Measurements from ENCODE around the gene SP1.
"Not testable (repeated sequence)": the region's sequence is repeated elsewhere in the genome, so short reads cannot be mapped to it uniquely, and the experiment has no call there.

Gene SP1

DNA sequence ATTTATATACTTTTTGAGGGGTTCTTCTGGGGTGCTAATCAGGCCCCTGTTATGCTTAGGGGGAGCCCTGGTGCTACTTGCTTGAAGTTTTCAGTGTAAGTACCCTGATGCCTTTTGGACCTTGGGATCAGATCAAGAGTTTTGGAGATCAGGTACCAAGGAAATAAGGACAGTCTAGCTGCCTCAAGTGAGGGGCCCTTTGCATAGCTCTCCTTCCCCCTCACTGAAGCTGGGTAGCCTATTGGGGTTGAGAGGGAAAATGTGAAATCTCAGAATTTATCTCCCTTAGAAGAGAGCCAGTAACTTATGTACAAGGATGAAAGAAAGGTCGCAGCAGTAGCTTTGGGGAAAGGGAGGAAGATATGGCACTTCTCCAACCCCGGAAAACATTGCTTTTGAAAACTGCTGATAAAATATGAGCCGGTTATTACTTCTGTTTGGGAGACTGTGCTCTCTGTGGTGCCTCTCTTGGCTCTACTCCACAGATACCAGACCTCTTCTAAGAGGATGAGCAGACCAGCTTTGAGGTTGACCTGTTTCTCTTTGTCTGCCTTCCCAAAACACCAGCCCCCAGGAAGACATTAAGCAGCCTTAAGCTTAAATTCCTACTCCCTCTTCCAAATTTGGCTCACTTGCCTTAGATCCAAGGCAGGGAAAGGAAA, 34.9 kb downstream of the SP1 start:
- Histone ChIP-seq H3K9me2 (replicated peaks; ENCODE audit: insufficient read depth, low read length) (no peaks in the 10 kb centered on the region), H4K20me1 (ENCODE audit: low read depth, low read length) (no peaks in the 10 kb centered on the region), H3F3A (ENCODE audit: insufficient read depth) (0 out of 2 replicates have a peak, but pooled peaks cover 8% of the 10 kb centered on the region), H3K27ac (ENCODE audit: low read depth, low read length) (no peak overlapping the region), H3K9ac (ENCODE audit: low read length) (no peak overlapping the region), H3K9me3 (ENCODE audit: insufficient read depth, low read length) (no peaks in the 10 kb centered on the region), H3K4me2 (ENCODE audit: low read depth, low read length, poor library complexity, severe bottlenecking) (no peak overlapping the region), H3K79me2 (ENCODE audit: insufficient read depth, low read length) (no peaks in the 10 kb centered on the region), H3K4me3 (ENCODE audit: insufficient read depth, low read length, poor library complexity, severe bottlenecking) (no peak overlapping the region), H3K36me3 (ENCODE audit: low read length) (peaks cover 16% of the 10 kb centered on the region; the same call in 1 of the 2 replicates), H3K27me3 (ENCODE audit: low read length) (no peaks in the 10 kb centered on the region), H2AFZ (ENCODE audit: low read depth, low read length, severe bottlenecking) (no peak overlapping the region)
- no peak for TF ChIP-seq EZH2phosphoT487 (conservative IDR thresholded peaks at IDR 0.05; ENCODE audit: low read length)
- TF ChIP-seq, protein P1, sequence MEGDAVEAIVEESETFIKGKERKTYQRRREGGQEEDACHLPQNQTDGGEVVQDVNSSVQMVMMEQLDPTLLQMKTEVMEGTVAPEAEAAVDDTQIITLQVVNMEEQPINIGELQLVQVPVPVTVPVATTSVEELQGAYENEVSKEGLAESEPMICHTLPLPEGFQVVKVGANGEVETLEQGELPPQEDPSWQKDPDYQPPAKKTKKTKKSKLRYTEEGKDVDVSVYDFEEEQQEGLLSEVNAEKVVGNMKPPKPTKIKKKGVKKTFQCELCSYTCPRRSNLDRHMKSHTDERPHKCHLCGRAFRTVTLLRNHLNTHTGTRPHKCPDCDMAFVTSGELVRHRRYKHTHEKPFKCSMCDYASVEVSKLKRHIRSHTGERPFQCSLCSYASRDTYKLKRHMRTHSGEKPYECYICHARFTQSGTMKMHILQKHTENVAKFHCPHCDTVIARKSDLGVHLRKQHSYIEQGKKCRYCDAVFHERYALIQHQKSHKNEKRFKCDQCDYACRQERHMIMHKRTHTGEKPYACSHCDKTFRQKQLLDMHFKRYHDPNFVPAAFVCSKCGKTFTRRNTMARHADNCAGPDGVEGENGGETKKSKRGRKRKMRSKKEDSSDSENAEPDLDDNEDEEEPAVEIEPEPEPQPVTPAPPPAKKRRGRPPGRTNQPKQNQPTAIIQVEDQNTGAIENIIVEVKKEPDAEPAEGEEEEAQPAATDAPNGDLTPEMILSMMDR (IDR thresholded peaks at IDR 0.05; ENCODE audit: insufficient read depth, low read length, poor library complexity, severe bottlenecking), result no peak

DNA sequence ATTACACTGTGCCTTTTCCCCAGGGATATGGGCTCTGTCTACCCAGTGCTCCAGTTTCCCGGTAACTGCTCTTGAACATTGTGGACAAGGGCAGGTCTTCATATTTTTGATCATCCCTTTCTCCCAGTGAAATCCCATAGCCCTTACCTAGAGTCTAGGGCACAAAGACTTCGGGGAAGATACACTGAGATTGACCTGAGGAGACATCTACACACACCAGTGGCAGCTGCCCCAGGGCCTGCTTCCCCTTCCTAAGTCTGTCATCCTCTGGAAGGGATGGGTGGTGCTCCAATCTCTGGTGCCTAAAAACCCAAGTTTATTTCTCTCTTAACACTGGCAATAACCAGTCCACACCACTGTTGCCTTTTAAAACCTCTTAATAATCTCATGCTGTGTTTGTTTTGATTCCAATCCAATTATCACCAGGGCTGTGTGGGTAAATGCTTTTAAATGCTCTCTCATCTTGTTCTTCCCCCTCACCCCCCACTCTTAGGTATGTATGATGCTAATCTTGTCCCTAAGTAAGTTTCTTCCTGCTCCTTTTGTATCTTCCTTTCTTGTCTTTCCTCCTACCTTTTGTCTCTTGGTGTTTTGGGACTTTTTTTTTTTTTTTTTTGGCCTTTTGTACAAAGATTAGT, 35.9 kb downstream of the SP1 start:
- H3K79me2 ChIP-seq (ENCODE audit: insufficient read depth, low read length); H3K9ac ChIP-seq (ENCODE audit: low read length); H3F3A ChIP-seq (ENCODE audit: insufficient read depth); H3K27ac ChIP-seq (ENCODE audit: low read depth, low read length); H3K9me3 ChIP-seq (ENCODE audit: insufficient read depth, low read length); H3K4me2 ChIP-seq (ENCODE audit: low read depth, low read length, poor library complexity, severe bottlenecking); H4K20me1 ChIP-seq (ENCODE audit: low read depth, low read length); H3K4me3 ChIP-seq (ENCODE audit: insufficient read depth, low read length, poor library complexity, severe bottlenecking); H3K27me3 ChIP-seq (ENCODE audit: low read length); H2AFZ ChIP-seq (ENCODE audit: low read depth, low read length, severe bottlenecking); H3K9me2 ChIP-seq (replicated peaks; ENCODE audit: insufficient read depth, low read length): not testable (repeated sequence)
- H3K36me3 ChIP-seq (ENCODE audit: low read length), result peaks cover 16% of the 10 kb centered on the region; the same call in 1 of the 2 replicates

DNA sequence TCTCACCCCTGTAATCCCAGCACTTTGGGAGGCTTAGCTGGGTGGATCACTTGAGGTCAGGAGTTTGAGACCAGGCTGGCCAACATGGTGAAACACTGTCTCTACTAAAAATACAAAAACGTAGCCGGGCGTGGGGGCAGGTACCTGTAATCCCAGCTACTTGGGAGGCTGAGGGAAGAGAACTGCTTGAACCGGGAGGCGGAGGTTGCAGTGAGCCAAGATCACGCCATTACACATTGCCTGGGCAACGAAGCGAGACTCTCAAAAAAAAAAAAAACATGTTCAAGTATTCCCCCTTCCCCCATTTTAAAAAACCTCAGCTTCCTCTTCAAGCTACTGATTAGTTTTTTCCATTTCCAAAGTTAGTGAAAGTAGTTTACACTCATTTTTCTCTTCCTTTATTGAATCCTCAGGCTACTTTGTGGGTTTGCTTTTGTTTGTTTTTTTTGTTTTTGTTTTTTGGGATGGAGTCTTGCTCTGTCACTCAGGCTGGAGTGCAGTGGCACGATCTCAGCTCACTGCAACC, 37.4 kb downstream of the SP1 start:
- H3K27me3 ChIP-seq (ENCODE audit: low read length); H3F3A ChIP-seq (ENCODE audit: insufficient read depth); H3K9me3 ChIP-seq (ENCODE audit: insufficient read depth, low read length); H3K9ac ChIP-seq (ENCODE audit: low read length); H3K27ac ChIP-seq (ENCODE audit: low read depth, low read length); H3K79me2 ChIP-seq (ENCODE audit: insufficient read depth, low read length); H3K4me2 ChIP-seq (ENCODE audit: low read depth, low read length, poor library complexity, severe bottlenecking); H3K9me2 ChIP-seq (replicated peaks; ENCODE audit: insufficient read depth, low read length); H3K4me3 ChIP-seq (ENCODE audit: insufficient read depth, low read length, poor library complexity, severe bottlenecking); H4K20me1 ChIP-seq (ENCODE audit: low read depth, low read length); H2AFZ ChIP-seq (ENCODE audit: low read depth, low read length, severe bottlenecking): not testable (repeated sequence)
- peaks cover 11% of the 10 kb centered on the region; the same call in 1 of the 2 replicates for H3K36me3 ChIP-seq (ENCODE audit: low read length)

DNA sequence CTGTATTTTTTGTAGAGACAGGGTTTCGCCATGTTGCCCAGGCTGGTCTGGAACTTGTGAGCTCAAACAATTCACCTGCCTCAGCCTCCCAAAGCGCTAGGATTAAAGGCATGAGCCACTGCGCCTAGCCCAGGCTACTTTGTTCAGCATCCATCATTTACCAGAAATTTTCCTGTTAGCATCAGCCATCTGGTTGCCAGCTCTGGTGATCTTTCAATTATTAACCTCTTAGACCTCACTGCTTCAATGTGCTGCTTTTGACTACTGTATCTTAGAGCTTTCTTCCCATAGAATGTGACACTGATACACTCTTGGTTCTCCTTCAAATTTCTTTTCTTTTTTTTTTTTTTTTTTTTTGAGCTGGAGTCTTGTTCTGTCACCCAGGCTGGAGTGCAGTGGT, 38.2 kb downstream of the SP1 start:
- H3K9ac ChIP-seq (ENCODE audit: low read length), result no peak overlapping the region
- H3K27ac ChIP-seq (ENCODE audit: low read depth, low read length), result no peak overlapping the region
- TF ChIP-seq, protein P1 (IDR thresholded peaks at IDR 0.05; ENCODE audit: insufficient read depth, low read length, poor library complexity, severe bottlenecking), result no peak
- TF ChIP-seq EZH2phosphoT487 (conservative IDR thresholded peaks at IDR 0.05; ENCODE audit: low read length), result no peak
- H4K20me1 ChIP-seq (ENCODE audit: low read depth, low read length), result no peaks in the 10 kb centered on the region
- H3K36me3 ChIP-seq (ENCODE audit: low read length), result peaks cover 6% of the 10 kb centered on the region; the same call in 1 of the 2 replicates
- no peaks in the 10 kb centered on the region for H3K79me2 ChIP-seq (ENCODE audit: insufficient read depth, low read length)
- H3F3A ChIP-seq (ENCODE audit: insufficient read depth), result 0 out of 2 replicates have a peak, but pooled peaks cover 4% of the 10 kb centered on the region
- H3K4me2 ChIP-seq (ENCODE audit: low read depth, low read length, poor library complexity, severe bottlenecking), result no peak overlapping the region
- H2AFZ ChIP-seq (ENCODE audit: low read depth, low read length, severe bottlenecking), result no peak overlapping the region
- no peaks in the 10 kb centered on the region for H3K9me3 ChIP-seq (ENCODE audit: insufficient read depth, low read length)
- no peak overlapping the region for H3K4me3 ChIP-seq (ENCODE audit: insufficient read depth, low read length, poor library complexity, severe bottlenecking)
- H3K9me2 ChIP-seq (replicated peaks; ENCODE audit: insufficient read depth, low read length), result no peaks in the 10 kb centered on the region
- H3K27me3 ChIP-seq (ENCODE audit: low read length), result no peaks in the 10 kb centered on the region

Measured in SU-DHL-6 (cell line).